ENCODE data around the gene E2F4.

DNA sequence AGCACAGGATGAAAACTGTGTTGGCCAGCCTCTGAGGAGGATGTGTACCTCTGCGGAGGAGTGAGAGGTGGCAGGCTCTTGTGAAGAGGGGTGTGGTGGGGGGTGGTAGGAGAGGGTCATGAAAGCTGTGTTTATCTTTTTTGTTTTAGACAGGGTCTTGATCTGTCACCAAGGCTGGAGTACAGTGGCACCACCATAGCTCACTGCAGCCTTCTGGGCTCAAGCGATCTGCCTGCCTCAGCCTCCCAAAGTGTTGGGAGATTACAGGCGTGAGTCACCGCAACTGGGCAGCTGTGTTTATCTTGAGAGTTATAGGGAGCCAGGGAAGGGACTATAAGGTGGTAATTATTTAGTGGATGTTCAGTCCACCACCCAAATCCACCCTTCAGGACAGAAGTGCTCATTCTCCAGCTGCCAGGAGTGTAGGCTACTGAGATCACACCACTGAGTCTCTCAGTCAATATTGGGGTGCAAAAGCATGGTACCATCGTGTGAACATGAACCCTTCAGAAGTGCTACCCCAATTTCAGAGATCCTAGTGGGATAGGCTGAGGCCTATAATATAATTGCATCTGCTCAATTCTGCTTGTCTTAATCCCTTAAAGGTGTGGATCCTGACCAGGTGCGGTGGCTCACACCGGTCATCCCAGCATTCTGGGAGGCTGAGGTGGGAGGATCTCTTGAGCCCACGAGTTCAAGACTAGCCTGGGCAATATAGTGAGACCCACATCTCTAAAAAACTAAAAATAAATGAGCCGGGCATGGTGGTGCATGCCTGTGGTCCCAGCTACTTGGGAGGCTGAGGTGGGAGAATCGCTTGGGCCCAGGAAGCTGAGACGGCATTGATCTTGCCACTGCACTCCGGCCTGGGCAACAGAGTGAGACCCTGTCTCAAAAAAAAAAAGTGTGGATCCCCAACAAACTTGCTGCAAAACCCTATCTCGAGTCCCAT lies 1.2 kb upstream of the E2F4 start:
- TF ChIP-seq, protein P1, sequence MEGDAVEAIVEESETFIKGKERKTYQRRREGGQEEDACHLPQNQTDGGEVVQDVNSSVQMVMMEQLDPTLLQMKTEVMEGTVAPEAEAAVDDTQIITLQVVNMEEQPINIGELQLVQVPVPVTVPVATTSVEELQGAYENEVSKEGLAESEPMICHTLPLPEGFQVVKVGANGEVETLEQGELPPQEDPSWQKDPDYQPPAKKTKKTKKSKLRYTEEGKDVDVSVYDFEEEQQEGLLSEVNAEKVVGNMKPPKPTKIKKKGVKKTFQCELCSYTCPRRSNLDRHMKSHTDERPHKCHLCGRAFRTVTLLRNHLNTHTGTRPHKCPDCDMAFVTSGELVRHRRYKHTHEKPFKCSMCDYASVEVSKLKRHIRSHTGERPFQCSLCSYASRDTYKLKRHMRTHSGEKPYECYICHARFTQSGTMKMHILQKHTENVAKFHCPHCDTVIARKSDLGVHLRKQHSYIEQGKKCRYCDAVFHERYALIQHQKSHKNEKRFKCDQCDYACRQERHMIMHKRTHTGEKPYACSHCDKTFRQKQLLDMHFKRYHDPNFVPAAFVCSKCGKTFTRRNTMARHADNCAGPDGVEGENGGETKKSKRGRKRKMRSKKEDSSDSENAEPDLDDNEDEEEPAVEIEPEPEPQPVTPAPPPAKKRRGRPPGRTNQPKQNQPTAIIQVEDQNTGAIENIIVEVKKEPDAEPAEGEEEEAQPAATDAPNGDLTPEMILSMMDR (IDR thresholded peaks at IDR 0.05): no peak
- TF ChIP-seq POLR2A (IDR thresholded peaks at IDR 0.05): no peak

All from heart left ventricle (tissue), 13 donors.